ENCODE measurements around the gene RIOK1.

DNA sequence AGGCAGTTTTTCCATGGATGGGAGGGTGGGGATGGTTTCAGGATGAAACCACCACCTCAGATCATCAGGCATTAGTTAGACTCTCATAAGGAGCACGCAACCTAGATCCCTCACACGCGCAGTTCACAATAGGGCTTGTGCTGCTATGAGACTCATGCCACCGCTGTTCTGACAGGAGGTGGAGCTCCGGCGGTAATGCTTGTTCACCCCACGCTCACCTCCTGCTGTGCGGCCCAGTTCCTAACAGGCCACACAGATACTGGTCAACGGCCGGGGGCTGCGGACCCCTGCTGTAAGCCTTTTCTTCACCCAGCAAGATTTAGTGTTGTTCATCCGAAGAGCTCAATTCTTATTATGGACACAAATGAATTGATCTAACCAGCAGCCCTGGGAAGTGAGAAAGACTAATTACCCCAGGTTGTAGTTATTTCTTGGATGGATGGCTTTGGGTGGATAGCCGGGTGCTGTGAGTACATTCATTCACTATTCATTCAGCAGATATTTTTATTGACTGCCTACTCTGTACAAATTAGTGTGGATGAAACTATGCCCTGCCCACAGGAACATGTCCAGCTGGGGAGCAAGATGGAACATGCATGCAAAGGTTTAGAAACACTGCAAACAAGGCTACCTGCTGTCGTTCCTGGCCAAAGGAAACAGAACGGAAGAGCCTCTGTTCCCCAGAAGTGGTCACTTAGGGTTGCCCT is 57.2 kb downstream of the RIOK1 start:
- TF ChIP-seq CTCF (IDR thresholded peaks at IDR 0.05) = no peak
- no peak for TF ChIP-seq ZFX (IDR thresholded peaks at IDR 0.05; ENCODE audit: borderline replicate concordance)
